ENCODE results near the gene MEPCE.

MEPCE gene

DNA sequence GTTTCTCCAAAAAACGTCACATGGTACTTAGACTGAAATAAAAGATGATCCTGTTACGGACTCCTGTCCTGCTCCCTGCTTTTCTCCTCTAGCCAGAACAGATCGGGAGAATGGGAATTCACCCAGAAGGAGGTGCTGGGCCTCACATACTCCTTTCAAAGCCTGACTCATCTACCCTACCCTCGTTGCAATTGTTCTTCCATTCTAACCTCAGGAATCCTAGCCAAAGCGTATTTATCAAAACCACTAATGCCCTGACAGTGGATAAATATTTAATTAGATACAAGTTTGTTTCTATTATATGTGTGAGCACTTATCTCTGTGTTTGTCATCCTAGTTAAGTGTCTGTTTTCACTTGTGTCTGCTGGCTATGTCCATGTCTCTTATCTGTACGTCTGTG lies 22.9 kb upstream of the MEPCE start:
- no peak for DNase-seq (ENCODE audit: low read depth in 3 of 3)

DNA sequence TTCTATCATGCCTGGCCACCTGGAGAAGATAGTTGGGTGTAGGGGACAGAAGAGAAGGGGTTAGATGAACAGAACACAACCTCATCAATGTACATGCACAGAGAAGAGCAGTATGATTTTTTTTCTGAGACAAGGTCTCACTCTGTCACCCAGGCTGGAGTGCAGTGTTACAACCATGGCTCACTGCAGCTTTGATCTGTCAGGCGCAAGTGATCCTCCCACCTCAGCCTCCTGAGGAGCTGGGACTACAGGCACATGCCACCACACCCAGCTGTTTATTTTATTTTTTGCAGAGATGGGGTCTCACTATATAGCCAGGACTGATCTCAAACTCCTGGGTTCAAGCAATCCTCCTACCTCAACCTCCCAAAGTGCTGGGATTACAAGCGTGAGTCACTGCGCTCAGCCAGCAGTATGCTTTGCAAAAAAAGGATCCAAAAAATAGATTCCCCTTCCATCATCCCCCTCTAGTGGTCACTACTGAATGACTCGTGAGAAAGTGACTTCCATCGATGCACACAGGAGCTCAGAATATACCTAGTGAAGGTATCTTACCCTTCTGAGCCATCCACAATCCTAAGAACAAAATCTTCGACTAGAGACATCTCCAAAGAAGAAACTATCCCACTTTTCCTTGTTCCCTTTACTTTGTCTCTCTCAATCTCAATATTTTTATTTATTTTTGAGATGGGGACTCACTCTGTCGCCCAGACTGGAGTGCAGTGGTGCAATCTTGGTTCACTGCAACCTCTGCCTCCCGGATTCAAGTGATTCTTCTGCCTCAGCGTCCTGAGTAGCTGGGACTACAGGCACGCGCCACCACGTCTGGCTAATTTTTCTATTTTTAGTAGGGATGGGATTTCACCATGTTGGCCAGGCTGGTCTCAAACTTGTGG lies 22.1 kb upstream of the MEPCE start:
- DNase-seq (ENCODE audit: low read depth in 3 of 3): no peak

DNA sequence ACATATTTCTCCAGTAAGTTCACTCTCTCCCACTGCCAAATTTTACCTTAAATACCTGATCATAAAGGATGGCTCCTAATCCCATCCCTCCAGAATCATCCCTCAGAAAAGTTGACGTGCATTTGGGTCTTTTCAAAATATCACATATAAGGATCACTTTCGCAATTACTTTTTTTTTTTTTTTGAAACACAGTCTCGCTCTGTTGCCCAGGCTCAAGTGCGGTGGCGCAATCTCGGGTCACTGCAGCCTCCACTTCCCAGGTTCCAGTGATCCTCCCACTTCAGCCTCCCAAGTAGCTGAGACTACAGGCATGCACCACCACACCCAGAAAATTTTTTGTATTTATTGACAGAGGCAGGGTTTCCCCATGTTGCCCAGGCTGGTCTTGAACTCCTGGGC lies 18.5 kb upstream of the MEPCE start:
- DNase-seq (ENCODE audit: low read depth in 3 of 3): no peak

DNA sequence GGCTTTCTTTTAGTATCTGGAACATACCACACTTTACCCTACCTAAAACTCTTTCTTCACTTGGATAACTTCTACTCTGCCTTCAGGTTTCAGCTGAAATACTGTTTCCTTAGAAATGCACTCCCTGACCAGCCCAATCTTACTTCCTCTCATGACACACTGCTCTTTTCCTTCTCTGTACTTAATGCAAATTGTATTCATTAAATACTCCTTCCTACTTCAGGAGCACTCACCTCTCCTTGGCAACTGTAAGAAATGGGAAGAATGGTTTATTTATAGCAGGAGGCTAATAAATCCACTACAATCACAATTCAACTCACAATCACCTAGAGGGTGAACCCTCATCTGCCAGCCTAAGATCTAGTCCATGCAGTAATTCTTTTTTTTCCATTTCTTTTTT lies 16.3 kb upstream of the MEPCE start:
- no peak for DNase-seq (ENCODE audit: low read depth in 3 of 3)

DNA sequence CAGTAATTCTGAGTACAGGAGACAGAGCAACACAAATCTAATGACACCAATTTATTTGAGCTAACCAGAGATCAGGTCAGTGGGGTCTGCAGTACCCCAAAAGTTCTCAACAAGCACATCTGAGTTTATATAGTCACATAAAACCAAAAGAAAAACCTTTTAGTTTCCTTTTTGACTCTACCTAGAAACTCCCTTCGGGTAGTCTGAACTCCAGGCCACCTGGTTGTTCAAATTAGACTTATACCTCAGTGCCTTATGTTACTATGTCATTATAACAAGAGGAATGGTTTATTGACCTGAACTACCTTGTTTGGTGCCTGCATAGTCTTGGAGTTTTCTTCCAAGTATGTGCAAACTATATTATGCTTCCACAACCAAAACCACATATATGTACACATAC lies 15.7 kb upstream of the MEPCE start:
- DNase-seq (ENCODE audit: low read depth in 3 of 3): no peak

DNA sequence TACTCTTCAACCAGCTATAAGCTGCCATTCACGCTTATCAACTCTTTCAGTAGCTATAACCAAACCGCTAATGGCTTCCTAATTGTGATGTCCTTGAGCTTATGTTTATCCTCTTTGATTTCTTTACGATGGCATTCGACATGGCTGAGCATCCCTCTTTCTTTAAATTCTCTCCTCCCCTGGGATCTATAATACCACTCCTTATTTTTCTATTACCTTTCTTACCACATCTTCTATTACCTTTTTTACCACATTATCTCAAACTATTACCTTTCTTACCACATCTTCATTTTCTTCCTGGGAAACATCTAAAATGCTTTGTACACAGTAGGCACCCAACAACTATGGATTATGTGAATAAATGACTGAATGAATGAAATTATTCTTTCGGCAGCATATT lies 14.2 kb upstream of the MEPCE start:
- no peak for DNase-seq (ENCODE audit: low read depth in 3 of 3)

DNA sequence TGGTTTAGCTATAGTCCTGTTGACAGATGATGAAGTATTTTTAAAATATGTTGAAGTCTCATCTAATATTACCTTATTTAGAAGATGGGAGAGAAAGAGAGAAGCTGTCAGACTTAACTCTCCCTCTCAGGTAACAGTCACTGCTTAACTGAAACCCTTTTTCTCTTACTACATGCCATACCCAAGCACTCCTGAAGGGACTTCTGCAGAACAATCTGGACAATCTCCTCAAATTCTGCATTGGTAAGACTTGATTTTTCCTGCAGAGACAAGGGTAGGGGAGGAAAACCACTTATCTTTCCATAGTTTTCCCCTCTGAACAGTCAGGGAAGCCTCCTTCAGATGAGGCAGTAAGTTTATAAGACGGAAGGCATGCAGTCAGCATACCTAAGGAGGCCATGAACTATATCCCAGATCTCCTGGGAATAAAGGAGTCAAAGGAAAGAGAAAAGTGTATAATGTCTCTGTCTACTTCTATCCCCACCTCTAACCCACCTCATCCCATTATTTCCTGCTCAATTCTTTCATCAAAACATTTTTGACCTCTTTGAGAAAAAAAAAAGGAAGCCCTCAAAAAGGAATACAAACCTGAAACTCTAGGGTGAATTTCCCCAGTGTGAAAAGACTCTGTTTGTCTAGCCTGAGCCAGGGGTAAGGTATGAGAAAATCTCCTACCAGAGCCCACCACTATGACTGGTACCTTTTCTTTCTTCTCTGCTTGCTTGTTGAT lies 10.5 kb upstream of the MEPCE start:
- DNase-seq (ENCODE audit: low read depth in 3 of 3): no peak

DNA sequence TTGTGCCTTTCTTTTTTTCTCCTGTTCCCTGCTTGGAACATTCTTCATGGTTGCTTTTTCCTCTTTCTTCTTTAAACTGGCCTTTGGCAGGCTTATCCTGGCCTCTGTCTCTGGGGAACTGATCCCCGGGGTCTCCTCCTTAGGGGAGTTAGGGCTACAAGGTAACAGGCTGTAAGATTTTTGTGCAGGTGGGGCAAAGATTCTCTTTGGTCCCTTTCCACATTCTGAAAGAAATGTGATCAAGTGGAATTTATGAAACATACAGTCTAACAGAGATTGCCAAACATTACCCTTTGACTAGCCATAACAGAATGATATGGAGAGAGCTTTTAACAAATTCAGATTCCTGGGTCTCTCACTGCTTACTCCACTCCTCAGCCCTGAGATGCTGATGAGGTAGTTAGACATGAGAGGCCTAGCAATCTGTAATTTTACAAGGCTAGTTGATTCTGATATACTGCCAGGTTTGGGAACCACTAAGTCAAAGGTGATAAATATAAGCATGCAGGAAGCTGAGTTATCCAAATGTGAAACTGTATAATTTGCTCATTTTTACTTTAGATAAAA lies 9.9 kb upstream of the MEPCE start:
- no peak for DNase-seq (ENCODE audit: low read depth in 3 of 3)

DNA sequence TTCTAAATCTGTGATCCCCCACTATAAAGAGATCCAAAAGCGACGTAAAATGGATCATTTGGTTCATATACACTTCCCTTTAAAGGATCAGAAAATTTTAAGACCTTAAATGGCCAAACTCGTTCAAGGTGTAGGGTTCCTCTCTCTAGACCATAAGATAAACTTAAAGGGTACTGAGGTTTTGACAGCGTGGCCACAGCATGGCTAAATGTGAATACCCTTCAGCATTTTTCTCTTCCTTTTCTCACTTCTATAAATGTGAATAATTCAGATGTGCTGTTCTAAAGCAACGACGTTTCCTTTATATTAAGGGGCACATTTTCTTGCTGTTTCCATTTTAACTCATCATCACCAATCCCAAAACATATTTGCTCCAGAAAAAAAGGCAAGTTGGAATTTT lies 6.3 kb upstream of the MEPCE start:
- DNase-seq (ENCODE audit: low read depth in 3 of 3): no peak

DNA sequence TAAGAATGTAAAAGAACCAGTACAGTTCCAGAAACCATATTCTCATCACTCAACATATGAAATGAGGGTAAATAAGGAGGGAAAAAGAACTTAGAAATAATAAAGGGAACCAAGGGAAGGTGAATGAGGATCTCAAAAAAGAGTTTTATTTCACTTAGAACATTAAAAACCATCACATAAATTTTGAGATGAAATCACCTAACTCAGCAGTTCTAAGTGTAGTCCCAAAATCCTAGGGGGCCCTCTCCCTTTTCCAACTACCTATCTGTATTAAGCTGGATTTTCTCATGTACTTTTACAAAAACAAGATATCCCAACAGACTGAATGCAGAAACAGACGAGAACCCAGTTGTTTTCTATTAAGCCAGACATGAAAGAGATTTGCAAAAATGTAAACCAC lies 4.3 kb upstream of the MEPCE start:
- no peak for DNase-seq (ENCODE audit: low read depth in 3 of 3)

DNA sequence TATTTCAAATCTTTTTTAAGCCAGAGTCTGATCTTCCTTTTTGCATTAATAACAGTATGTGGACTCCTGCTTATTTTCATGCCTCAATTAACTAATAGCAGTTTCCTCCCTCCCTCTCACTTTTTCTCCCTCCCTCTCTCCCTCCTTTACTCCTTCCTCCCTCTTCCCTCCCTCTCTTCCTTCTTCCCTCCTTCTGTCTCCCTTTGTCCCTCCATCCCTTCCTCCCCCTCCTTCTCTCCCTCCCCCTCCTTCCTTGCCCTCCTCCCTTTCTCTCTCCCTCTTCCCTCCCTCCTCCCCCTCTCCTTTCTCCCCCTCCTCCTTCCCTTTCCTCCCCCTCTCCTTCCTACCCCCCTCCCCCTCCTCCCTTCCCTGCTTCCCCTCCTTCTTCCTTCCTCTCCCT lies 3.1 kb upstream of the MEPCE start:
- DNase-seq (ENCODE audit: low read depth in 3 of 3): no peak

DNA sequence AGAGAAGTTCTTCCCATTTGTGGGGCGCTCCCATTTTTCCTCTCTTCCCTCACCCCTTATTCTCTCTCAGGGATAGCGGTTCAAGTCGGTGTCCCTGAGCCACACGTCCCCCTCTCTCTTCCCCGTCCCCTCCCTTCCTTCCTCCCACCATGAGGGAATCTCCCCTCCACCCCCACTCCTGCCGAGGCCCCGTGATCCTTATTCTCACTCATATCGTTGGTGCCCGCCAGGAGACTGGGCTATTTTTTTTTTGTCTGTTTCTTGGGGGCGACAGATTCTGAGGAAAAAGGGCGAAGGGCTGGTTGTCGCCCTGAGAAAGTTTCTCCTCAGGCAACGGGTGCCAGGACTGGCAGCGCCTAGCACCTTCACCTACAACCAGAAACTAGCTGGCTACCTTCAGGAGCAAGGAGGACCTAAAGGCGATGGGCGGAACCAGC lies 1.9 kb upstream of the MEPCE start:
- no peak for DNase-seq (ENCODE audit: low read depth in 3 of 3)

DNA sequence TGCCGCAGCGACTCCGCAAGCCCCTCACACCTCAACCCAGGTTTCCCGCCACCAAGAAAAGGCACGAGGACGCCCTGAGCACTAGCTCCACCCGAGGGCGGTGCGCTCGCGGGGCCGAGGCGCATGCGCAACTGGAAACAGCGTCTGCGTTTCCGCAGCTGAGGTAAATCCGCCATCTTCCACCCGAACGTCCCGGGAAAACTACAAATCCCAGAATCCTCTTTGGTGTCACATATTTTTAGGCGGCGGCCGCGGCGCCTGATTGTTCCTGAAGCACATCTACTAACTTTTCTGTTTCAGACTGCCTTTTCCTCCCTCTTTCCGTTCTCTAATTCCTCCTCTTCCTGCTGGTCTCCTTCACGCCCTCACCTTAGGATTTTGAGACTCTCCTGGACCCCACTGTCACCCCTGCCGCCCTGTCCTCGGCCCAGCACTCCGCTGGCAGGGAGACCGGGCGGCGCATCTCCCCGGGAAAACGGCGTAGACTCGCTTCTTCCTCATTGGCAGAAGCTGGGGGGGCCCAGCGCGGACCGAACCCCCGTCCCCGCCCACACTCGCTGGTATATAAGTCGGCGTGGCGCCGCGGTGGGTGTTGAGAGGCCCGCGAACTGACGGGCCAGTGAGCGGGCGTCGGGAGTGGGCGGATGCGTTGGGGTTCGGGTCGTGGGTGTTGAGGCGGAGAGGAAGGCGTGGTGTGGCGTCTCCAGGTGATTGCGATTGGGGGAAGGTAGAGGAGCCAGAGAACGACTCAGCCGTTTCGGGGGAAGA lies 1.2 kb upstream of the MEPCE start, which contains the start of gene ZCWPW1:
TSS of gene ZCWPW1 (minus strand) at position 505 of the 768 bp plus-strand sequence. CDS start 8,054 bp downstream, outside the sequence.
- peak; percentile 94 to 96 (median 95) for DNase-seq (ENCODE audit: low read depth in 3 of 3)

DNA sequence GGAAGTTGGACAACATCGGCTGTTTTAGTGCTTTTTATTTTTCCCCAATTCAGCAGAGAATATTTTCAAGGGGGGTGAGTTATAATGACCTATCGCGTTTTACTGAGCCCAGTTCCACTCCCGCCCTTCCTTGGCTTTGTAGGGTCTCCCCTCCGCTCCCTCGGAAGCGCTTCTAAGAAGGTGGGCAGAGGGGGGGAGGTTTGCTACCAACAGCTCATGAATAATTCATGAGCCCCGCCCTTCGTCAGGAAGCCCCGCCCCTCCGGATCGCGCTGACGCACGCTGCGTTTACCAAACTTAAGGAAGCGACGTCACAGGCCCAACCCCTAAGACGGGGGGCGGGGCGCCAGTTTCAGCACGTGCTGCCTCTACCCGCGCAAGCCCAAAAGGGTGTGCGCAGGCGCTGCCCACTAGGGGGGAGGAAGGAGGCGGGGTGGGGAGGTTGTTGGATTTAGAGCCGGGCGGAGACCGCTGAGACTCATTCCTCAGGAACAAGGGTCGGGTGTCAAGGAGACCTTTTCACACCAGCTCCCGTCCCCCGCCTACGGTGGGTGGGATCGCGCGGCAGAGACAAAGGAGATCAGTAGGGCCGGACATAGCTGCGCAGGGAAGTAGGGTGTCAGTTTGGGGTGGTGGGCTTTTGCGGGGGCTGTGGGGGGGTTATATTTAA lies 529 bp upstream of the MEPCE start:
- DNase-seq (ENCODE audit: low read depth in 3 of 3): peak; percentile 100

DNA sequence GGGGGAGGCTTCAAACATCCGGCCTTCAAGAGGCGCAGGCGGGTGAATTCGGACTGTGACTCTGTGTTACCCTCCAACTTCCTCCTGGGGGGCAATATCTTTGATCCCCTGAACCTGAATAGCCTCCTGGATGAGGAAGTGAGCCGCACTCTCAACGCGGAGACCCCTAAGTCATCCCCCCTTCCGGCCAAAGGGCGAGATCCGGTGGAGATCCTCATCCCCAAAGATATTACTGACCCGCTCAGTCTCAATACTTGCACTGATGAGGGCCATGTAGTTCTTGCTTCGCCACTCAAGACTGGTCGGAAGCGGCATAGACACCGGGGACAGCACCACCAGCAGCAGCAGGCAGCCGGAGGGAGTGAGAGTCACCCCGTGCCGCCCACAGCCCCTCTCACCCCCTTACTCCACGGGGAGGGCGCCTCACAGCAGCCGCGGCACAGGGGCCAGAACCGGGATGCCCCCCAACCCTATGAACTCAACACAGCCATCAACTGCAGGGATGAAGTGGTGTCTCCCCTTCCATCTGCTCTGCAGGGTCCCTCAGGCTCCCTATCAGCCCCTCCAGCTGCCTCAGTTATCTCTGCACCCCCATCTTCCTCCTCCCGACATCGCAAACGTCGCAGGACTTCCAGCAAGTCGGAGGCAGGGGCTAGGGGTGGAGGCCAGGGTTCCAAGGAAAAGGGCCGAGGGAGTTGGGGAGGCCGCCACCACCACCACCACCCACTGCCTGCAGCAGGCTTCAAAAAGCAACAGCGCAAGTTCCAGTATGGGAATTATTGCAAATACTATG lies 1.1 kb downstream of the MEPCE start:
- peak in 1 of 3 donors; percentile 31 for DNase-seq (ENCODE audit: low read depth in 3 of 3)

DNA sequence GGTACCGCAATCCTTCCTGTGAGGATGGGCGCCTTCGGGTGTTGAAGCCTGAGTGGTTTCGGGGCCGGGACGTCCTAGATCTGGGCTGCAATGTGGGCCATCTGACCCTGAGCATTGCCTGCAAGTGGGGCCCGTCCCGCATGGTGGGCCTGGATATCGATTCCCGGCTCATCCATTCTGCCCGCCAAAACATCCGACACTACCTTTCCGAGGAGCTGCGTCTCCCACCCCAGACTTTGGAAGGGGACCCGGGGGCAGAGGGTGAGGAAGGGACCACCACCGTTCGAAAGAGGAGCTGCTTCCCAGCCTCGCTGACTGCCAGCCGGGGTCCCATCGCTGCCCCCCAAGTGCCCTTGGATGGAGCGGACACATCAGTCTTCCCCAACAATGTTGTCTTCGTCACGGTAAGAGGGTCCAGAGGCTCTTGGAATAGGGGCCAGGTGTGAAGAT lies 1.7 kb downstream of the MEPCE start:
- DNase-seq (ENCODE audit: low read depth in 3 of 3): no peak

DNA sequence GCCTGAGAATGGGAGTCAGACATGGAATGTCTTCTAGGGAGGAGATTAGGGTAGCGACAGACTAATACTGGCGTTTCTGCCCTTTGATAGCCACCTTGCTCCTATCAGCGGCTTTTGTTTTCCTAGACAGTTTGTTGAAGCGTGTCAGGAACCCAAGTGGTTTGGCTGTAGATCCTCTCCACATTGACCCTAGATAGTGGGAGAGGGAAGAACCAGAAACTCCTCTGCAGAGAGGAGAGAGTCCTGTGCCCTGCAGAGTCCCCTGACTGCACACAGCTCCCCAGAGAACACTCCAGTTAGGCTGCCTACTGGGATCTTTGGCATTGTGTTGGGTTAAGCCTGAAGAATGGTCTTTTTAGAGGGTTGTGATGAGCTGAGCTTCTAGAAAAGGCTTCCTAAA lies 2.4 kb downstream of the MEPCE start:
- no peak for DNase-seq (ENCODE audit: low read depth in 3 of 3)

DNA sequence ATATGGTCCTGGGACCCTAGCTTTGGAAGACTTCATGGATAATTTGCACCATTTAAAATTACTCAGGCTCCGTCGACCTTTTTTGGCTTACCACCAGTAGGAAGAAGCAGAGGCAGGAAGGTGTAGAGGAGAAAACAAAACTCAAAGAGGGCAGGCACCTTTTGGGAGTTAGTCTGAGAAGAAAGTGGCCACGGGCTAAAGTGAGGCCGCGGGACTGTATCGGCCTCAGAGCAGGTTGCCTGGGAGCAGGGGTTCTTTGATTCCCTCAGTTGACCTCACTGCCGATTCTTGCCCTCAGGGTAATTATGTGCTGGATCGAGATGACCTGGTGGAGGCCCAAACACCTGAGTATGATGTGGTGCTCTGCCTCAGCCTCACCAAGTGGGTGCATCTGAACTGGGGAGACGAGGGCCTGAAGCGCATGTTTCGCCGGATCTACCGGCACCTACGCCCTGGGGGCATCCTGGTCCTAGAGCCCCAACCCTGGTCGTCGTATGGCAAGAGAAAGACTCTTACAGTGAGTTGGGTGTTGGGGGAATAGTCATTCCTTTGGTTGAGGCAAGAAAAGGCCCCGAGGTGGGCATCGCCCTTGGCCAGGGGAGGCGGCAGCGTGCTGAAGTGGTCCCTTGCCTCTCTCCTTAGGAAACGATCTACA lies 3.1 kb downstream of the MEPCE start:
- no peak for DNase-seq (ENCODE audit: low read depth in 3 of 3)

DNA sequence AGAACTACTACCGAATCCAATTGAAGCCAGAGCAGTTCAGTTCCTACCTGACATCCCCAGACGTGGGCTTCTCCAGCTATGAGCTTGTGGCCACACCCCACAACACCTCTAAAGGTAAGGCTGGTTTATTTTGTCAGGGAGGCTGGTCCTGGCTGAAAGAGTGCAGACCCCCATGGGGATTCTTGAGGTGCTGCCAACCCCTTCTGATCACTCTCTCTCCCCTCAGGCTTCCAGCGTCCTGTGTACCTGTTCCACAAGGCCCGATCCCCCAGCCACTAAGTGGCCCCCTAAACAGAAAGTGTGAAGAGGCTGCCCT lies 3.6 kb downstream of the MEPCE start:
- DNase-seq (ENCODE audit: low read depth in 3 of 3): no peak

All from stimulated activated CD4-positive, alpha-beta T cell treated with anti-CD3 and anti-CD28 coated beads, TNF-alpha, amount 100 ng/mL, for 48 hours (primary cell).